Adrenal gland (tissue), 12 donors: ENCODE results near the gene ITGA1. TPM values are rescaled to one million over a fixed set of nuclear protein-coding genes. Genes with fewer than 3 reads are reported as not detected.

Source experiments
- DNase-seq, 7 donors: peaks; one replicate each; pipeline ENCODE4 v3.0.0-alpha.2; 2019 to 2020
- H3K27ac ChIP-seq, 5 donors: fragments of 200-600 bp; sonication (generic) in 4 of 5; 1 replicate in 3 of 5; 2 replicates in 2 of 5; pipeline versions ENCODE4 v1.5.1 to v1.8.0; 2016 to 2020; ENCODE audit warnings: mild to moderate bottlenecking in 1 of 5
- H3K27me3 ChIP-seq: fragments of 200-600 bp; 2 replicates; pipeline ENCODE4 v1.8.0; 2021
- H3K36me3 ChIP-seq, 2 donors: fragments of 200-600 bp; replicated peaks in 1 of 2; 1 replicate in 1 of 2; 2 replicates in 1 of 2; pipeline versions ENCODE4 v1.5.1 to v1.8.0; 2018 to 2022
- H3K4me1 ChIP-seq, 2 donors: fragments of 200-600 bp; replicated peaks in 1 of 2; 1 replicate in 1 of 2; 2 replicates in 1 of 2; pipeline versions ENCODE4 v1.5.1 to v1.8.0; 2018 to 2021
- H3K4me3 ChIP-seq, 4 donors: fragments of 200-600 bp; sonication (generic) in 3 of 4; one replicate each; pipeline ENCODE4 v1.5.1; 2016 to 2018
- H3K9me3 ChIP-seq, 3 donors: fragments of 200-600 bp; sonication (generic) in 1 of 3; replicated peaks in 1 of 3; 1 replicate in 2 of 3; 2 replicates in 1 of 3; pipeline versions ENCODE4 v1.5.1 to v1.8.0; 2016 to 2021
- POLR2A ChIP-seq, 2 donors: fragments of 450-650 bp; IDR thresholded peaks; one replicate each; pipeline ENCODE4 v1.6.1; 2017; ENCODE audit warnings: antibody characterized with exemption in 2 of 2, mild to moderate bottlenecking in 2 of 2, moderate library complexity in 1 of 2
- WGBS, 4 donors: extraction: QIAGEN DNeasy Blood & Tissue Kit in 2 of 4; methylation state at CpG; one replicate each; pipeline versions ENCODE4 v1.1.5 to v1.1.7; 2013 to 2017; 5-methylcytosine and 5-hydroxymethylcytosine counted together
- intact Hi-C, 2 donors: fragments of 100-400 bp; cut with DNase I; formaldehyde crosslinking; loops; one replicate each; pipeline versions ENCODE4 v1.14.1 to v1.15.0; 2022 to 2023
- polyA plus RNA-seq, 3 donors: library from polyadenylated mRNA; stranded (reverse); fragments of 200-250 nt in 2 of 3; fragments of 350-450 nt in 1 of 3; fragmentation: Illumina TruSeq in 1 of 3; extraction: RNeasy Lipid Tissue Mini Kit (QIAGEN cat#74804) in 1 of 3; gene quantifications; one replicate each; pipeline ENCODE4 v1.2.3, GENCODE V29; 2013 to 2014
- total RNA-seq, 9 donors: library from RNA; depleted of rRNA in 4 of 9; stranded (reverse); fragments of >200 nt in 4 of 9; fragments of 120-200 nt in 1 of 9; fragmentation: NEBNext Ultra II Directional in 1 of 9; extraction: Animal tissue kit (Norgen Biotek cat#: 25700) in 1 of 9; gene quantifications; one replicate each; pipeline versions ENCODE4 v1.1.0 to v1.2.4, GENCODE V29; 2013 to 2023
- TF ChIP-seq, protein P1 (sequence below), 6 experiments: fragments of 450-650 bp in 4 of 6; fragments of 200-600 bp in 2 of 6; sonication (generic) in 1 of 6; IDR thresholded peaks; 1 replicate in 5 of 6; 2 replicates in 1 of 6; pipeline versions ENCODE4 v1.5.1 to v1.8.0; 2016 to 2021; ENCODE audit warnings: antibody characterized with exemption in 6 of 6, mild to moderate bottlenecking in 2 of 6, moderate library complexity in 1 of 6
- donor health status: healthy with polysubstance abuse.
- donor health status: Bipolar disorder and iron deficiency.
- donor health status: DM: yes; HTN: yes; CAD: no.
- donor health status: DM: no; HTN: no; CAD: no.
- donor health status: DM: no; HTN: no; CAD: no.
- donor health status: DM: yes; HTN: yes; CAD: no.

ITGA1 gene
- total and polyA plus RNA-seq, 12 donors: 30.0 to 371 (median 149) TPM

- Histone ChIP-seq H3K27ac (peak overlapping the region in 4 of 5 donors; percentile 25 to 72 (median 50)), H3K4me1 (peaks cover 9 to 60% of the 10 kb centered on the region in 2 donors), H3K4me3 (no peak overlapping the region), H3K27me3 (no peaks in the 10 kb centered on the region), H3K9me3 (no peaks in the 10 kb centered on the region), H3K36me3 (no peaks in the 10 kb centered on the region)
- WGBS, 4 donors: 74 to 81% (median 79%) methylated on average over 7 of the region's 7 CpGs
- DNase-seq: peak in 4 of 7 donors; percentile 27 to 59 (median 36)
- intact Hi-C loops: no loop called here
- TF ChIP-seq, protein P1, sequence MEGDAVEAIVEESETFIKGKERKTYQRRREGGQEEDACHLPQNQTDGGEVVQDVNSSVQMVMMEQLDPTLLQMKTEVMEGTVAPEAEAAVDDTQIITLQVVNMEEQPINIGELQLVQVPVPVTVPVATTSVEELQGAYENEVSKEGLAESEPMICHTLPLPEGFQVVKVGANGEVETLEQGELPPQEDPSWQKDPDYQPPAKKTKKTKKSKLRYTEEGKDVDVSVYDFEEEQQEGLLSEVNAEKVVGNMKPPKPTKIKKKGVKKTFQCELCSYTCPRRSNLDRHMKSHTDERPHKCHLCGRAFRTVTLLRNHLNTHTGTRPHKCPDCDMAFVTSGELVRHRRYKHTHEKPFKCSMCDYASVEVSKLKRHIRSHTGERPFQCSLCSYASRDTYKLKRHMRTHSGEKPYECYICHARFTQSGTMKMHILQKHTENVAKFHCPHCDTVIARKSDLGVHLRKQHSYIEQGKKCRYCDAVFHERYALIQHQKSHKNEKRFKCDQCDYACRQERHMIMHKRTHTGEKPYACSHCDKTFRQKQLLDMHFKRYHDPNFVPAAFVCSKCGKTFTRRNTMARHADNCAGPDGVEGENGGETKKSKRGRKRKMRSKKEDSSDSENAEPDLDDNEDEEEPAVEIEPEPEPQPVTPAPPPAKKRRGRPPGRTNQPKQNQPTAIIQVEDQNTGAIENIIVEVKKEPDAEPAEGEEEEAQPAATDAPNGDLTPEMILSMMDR (IDR thresholded peaks at IDR 0.05): no peak
- no peak for TF ChIP-seq POLR2A (IDR thresholded peaks at IDR 0.05)
Measured at GRCh38 chr5:52838326-52839015, 50.8 kb downstream of the ITGA1 start.

- no peak overlapping the region for H3K4me3 ChIP-seq
- 67 to 99% (median 92%) methylated on average over 1 of the region's 1 CpG for WGBS, 4 donors
- H3K9me3 ChIP-seq: no peaks in the 10 kb centered on the region
- intact Hi-C loops: no loop called here
- peaks cover 11 to 68% of the 10 kb centered on the region in 2 donors for H3K4me1 ChIP-seq
- no peaks in the 10 kb centered on the region for H3K27me3 ChIP-seq
- TF ChIP-seq, protein P1 (IDR thresholded peaks at IDR 0.05): no peak
- no peak for TF ChIP-seq POLR2A (IDR thresholded peaks at IDR 0.05)
- H3K27ac ChIP-seq: peak overlapping the region in 2 of 5 donors; percentile 72 to 77
- DNase-seq: no peak
- no peaks in the 10 kb centered on the region for H3K36me3 ChIP-seq
Measured at GRCh38 chr5:52839285-52839684, 51.6 kb downstream of the ITGA1 start.

DNA sequence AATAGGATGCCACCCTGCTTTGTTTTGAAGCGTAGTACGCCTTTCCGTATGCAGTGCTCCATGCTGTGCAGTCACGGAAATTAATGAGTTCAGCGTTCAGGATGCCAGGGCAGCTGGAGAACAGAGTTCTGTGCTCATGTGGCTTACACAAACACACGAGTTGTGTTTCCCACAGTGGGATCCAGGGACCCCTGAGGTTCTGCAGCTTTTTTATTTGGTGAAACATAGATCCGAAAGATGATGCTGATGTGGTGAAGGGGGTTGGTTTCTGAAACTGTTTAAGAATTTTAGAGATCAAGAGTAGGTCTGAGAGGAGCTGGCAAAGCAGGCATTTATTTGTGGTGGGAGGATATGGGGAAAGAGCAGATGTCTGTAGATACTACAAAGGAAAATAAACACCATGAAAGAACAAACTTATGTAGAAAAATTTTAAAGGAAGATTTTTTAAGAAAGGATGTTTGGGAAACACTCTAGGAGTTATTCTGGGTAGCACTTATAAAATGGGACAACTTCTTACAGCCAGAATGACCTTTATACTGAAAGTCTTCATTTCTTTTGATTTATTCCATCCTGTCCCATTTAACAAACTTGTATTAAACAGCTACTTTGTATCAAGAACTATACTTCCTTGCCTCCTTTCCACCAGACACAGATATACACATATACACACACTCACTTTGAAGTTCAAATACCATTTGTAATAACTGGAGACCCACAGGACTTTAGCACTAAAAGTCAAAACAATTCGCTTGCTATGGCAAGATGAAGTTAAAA lies 52.7 kb downstream of the ITGA1 start:
- whole genome bisulfite sequencing, 4 donors: 43 to 51% (median 49%) methylated on average over 8 of the region's 8 CpGs
- H3K4me3 ChIP-seq: no peak overlapping the region
- peak in 3 of 7 donors; percentile 20 to 32 (median 25) for DNase-seq
- intact Hi-C loops: no loop called here
- H3K27ac ChIP-seq: peak overlapping the region; percentile 19 to 77 (median 34)
- TF ChIP-seq POLR2A (IDR thresholded peaks at IDR 0.05): no peak
- TF ChIP-seq, protein P1 (IDR thresholded peaks at IDR 0.05): no peak
- H3K27me3 ChIP-seq: no peaks in the 10 kb centered on the region
- no peaks in the 10 kb centered on the region for H3K9me3 ChIP-seq
- H3K36me3 ChIP-seq: no peaks in the 10 kb centered on the region
- peaks cover 14 to 80% of the 10 kb centered on the region in 2 donors for H3K4me1 ChIP-seq

GRCh38 chr5:52841114-52841513 lies 53.4 kb downstream of the ITGA1 start:
- TF ChIP-seq, protein P1 (IDR thresholded peaks at IDR 0.05): no peak
- TF ChIP-seq POLR2A (IDR thresholded peaks at IDR 0.05): no peak
- no peak for DNase-seq
- H3K27me3 ChIP-seq: no peaks in the 10 kb centered on the region
- no peaks in the 10 kb centered on the region for H3K36me3 ChIP-seq
- intact Hi-C loops: no loop called here
- H3K4me3 ChIP-seq: no peak overlapping the region
- H3K9me3 ChIP-seq: no peaks in the 10 kb centered on the region
- H3K27ac ChIP-seq: peak overlapping the region in 4 of 5 donors; percentile 11 to 77 (median 36)
- H3K4me1 ChIP-seq: peaks cover 14 to 80% of the 10 kb centered on the region in 2 donors
